ENCODE measurements around the gene TOMM40.
A peak's percentile ranks its signal among the peaks of the same experiment; 100 is the strongest.
"Not testable (repeated sequence)": the region's sequence is repeated elsewhere in the genome, so short reads cannot be mapped to it uniquely, and the experiment has no call there.

Gene TOMM40

DNA sequence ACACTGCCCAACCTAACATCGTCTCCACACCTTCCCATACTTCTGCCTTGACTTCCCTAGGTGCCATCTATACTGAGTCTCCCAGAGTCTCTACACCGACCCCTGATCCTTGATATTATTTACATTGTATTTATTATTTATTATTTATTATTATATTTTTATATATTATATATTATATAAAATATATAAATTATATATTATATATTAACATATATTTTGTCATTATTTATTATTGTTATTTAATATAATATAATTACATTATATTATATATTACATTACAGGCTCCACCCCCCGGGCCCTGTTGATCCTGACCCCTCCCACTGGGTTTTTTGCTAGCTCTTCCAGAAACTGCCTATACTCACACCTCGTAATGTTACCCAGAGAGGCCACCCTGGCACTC is 18.4 kb upstream of the TOMM40 start:
- DNase-seq: no peak

GRCh38 chr19:44874317-44874716 is 16.7 kb upstream of the TOMM40 start:
- no peak for DNase-seq

DNA sequence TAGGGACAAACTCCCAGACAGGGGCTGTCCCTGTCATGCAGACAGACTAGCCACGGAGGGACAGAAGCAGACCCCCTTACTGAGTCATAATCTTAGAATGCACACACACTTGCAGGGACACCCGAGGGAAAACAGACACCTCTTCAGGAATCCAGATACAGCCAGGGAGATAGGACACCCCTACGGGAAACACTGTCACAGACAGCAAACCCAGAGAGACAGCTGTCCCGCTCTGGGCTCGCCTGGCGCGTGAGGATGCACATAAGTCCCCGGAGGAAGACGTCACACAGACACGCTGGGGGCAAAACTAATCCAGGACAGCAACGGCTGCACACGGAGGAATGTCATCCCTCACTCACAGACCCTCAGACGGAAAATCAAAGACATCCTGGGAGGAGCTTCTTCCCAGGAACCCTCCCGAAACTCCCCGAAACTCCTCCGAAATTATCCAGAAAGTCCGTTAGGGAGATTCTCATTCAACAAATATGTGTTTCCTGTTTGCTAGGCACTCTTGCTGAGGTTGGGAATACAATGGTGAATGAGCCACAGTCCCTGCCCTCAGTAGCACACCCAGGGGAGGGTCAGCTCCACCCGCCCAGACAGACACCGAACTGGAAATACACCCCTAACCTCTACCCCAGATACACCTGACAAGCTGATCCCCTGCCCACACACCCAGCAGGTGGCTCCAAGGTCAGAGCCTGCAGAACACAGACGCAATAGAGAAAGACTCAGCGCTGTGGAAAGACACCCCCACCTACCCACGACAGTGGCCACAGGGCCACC is 15.2 kb upstream of the TOMM40 start:
- no peak for DNase-seq

GRCh38 chr19:44876930-44877535 is 14.0 kb upstream of the TOMM40 start:
- peak; percentile 49 for DNase-seq

DNA sequence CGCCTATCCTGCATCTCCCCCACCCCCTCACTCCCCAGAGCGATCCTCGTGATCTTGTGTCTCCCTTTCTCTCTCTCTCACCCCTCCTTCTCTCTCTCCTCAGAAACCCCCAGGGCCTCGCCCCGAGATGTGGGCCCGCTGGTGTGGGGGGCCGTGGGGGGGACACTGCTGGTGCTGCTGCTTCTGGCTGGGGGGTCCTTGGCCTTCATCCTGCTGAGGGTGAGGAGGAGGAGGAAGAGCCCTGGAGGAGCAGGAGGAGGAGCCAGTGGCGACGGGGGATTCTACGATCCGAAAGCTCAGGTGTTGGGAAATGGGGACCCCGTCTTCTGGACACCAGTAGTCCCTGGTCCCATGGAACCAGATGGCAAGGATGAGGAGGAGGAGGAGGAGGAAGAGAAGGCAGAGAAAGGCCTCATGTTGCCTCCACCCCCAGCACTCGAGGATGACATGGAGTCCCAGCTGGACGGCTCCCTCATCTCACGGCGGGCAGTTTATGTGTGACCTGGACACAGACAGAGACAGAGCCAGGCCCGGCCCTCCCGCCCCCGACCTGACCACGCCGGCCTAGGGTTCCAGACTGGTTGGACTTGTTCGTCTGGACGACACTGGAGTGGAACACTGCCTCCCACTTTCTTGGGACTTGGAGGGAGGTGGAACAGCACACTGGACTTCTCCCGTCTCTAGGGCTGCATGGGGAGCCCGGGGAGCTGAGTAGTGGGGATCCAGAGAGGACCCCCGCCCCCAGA is 12.8 kb upstream of the TOMM40 start:
- no peak for DNase-seq

- DNase-seq: no peak
Measured at GRCh38 chr19:44879309-44880065, 11.6 kb upstream of the TOMM40 start.

DNA sequence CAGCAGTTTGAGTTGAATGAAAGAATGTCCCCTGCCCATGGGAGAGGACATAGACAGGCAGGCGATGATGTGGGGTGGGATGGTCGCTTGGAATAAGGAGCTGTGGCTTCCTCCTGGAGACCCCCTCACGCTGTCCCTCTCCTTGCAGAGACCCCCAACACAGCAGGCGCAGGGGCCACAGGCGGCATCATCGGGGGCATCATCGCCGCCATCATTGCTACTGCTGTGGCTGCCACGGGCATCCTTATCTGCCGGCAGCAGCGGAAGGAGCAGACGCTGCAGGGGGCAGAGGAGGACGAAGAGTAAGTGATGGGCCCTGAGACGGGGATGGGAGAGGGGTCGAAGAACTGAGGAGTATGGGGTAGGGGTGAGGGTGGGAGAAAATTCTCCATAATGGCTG is 9.0 kb upstream of the TOMM40 start:
- no peak for DNase-seq

GRCh38 chr19:44882619-44883397 is 8.2 kb upstream of the TOMM40 start:
- not testable (repeated sequence) for DNase-seq

GRCh38 chr19:44883922-44884321 is 7.1 kb upstream of the TOMM40 start:
- no peak for DNase-seq

DNA sequence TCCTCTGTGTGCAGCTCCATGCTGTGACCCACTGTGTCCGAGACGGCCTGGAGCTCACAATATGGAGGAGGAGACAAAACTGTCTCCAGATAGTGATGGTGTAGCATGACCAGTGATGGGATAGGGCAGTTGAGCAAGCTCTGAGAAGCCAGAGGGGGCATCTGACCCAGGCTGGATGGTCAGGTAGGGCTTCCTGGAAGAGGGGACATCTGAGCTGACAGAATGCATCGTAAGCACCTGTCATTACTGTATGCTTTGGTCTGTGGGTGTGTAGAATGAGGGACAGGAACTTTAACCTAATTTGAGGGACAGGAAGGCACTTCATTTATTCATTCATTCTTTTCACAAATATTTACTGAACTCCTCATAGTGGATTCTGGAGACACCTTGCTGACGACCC is 6.5 kb upstream of the TOMM40 start:
- DNase-seq: no peak

- no peak for DNase-seq
Measured at GRCh38 chr19:44886141-44886540, 4.9 kb upstream of the TOMM40 start.

GRCh38 chr19:44887648-44888047 is 3.4 kb upstream of the TOMM40 start:
- DNase-seq: no peak

DNA sequence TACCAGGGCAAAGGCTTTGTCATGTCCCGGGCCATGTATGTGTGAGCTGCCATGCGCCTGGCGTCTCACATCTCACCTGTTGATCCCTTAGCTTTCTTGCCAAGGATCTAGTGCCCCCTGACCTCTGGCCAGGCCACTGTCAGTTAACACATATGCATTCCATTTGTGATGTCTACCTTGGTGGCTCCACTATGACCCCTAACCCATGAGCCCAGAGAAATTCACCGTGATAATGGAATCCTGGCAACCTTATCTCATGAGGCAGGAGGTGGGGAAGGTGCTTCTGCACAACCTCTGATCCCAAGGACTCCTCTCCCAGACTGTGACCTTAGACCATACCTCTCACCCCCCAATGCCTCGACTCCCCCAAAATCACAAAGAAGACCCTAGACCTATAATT is 2.7 kb upstream of the TOMM40 start:
- not testable (repeated sequence) for DNase-seq

GRCh38 chr19:44889830-44890365 is 1.2 kb upstream of the TOMM40 start:
- DNase-seq: no peak

GRCh38 chr19:44890366-44891015 is 563 bp upstream of the TOMM40 start:
- DNase-seq: peak; percentile 100

- no peak for DNase-seq
Measured at GRCh38 chr19:44892932-44893331, 1.9 kb downstream of the TOMM40 start.

- DNase-seq: no peak
Measured at GRCh38 chr19:44893332-44894051, 2.4 kb downstream of the TOMM40 start.

DNA sequence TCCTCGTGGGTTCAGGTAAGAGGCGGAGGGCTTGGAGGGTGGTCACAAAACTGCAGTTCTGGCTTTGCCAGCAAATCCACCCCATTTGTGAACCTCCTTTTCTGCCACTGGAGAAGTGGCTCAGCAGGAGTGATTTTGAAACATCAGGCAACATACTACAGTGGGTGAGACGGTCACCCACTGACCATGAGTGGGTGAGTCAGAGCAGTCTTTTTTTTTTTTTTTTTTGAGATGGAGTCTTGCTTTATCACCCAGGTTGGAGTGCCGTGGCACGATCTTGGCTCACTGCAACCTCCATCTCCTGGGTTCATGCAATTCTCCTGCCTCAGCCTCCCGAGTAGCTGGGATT is 3.0 kb downstream of the TOMM40 start:
- no peak for DNase-seq

DNA sequence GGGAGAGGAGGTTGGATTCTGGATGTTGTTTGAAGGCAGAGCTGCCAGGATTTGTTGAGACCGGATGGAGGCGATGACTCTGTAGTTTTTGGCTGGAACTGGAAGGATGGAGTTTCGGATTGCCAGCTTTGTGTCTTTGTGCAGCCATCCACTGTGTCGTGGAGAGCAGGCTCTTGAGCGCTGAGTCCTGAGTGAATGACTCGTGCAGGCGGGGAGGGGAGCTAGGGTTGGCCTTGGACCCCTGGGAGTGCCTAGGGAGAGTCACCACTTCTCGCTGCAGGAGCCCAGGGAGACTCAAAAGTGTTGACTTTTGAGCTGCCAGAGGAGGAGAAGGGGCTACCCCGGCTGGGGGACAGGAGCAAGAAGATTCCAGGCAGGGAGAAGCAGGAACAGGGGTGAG is 3.9 kb downstream of the TOMM40 start:
- DNase-seq: no peak

DNA sequence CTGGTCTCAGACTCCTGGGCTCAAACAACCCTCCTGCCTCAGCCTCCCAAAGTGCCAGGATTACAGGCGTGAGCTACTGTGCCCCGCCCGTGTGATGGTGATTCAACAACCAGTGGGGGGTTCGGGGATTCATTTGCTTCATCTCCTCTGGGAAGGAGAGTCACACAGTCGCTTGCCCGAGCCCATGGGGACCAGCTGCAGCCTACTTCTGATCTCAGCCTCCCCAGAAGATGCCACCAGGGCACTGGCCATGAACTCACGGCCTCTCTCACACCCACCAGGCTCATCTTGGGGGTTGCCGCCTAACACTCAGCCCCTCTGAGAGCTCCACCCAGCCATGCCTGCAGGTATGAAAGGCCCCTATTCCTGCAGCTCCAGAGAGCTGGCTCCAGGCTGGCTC is 6.8 kb downstream of the TOMM40 start:
- no peak for DNase-seq

All from NCI-H2029 (cell line).